Measurements from ENCODE around the gene PNKP.
A peak's percentile ranks its signal among the peaks of the same experiment; 100 is the strongest.

The PNKP gene

DNA sequence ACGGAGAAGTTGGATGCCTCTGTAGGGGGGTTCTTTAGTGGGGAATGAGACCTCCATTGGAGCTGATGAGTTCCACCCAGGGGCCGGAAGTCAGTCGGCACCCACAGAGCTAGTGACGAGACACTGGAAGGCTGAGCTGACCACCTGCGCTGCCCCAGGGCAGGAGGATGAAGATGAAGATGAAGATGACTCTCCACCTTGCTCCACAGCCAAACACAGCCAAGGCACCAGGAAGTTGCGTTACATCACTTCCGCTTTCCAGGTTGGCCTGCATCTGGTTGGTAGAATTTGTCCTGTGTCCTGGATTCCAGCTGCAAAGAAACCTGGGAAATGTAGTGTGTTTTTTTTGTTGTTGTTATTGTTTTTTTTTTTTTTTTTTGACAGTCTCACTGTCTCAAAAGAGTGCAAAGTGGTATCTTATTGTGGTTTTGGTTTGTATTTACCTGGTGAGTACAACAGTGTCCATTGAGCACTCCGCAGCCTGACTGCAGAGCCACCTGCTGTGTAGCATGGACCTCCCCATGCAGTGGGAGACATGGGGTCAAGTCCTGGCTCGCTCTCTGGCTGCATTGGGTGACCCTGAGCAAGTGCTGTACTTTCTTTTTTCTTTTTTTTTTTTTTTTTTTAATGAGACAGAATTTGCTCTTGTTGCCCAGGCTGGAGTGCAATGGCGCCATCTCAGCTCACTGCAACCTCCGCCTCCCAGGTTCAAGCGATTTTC is 12.0 kb upstream of the PNKP start (continued):
- TF ChIP-seq ZBTB11 (tag by site-specific recombination; conservative IDR thresholded peaks at IDR 0.05; ENCODE audit: low read depth), result peak; percentile 38; the same call in 1 of the 2 replicates

- no peak for TF ChIP-seq ZBTB20 (tag by site-specific recombination; IDR thresholded peaks at IDR 0.05)
- no peak for TF ChIP-seq ZNF707 (tag by site-specific recombination; IDR thresholded peaks at IDR 0.05)
- no peak for TF ChIP-seq ZNF610 (tag by site-specific recombination; IDR thresholded peaks at IDR 0.05; ENCODE audit: borderline replicate concordance)
- TF ChIP-seq ZFP69B (tag by site-specific recombination; IDR thresholded peaks at IDR 0.05), result no peak
- CTCF ChIA-PET, result interaction anchor here (0.5 to 0.6 kb wide), 2 partner anchors 40 to 54 kb away, joined by 3 to 4 read pairs; no protein-coding TSS in a partner anchor
- Histone ChIP-seq H3K36me3 (ENCODE audit: control insufficient read depth in 2 of 2, insufficient read depth in 1 of 2, low read length in 2 of 2) (peaks cover 3 to 60% of the 10 kb centered on the region in 2 experiments; a peak in 2 of 3 replicates), H3K27ac (ENCODE audit: extremely low read depth, low read depth, low read length) (peak overlapping the region; percentile 94), H3K4me1 (ENCODE audit: control insufficient read depth, insufficient read depth, low read length) (peaks cover 9% of the 10 kb centered on the region), H3K4me3 (ENCODE audit: low read depth, low read length) (no peak overlapping the region), H3K9me3 (ENCODE audit: control insufficient read depth, insufficient read depth, low read depth, low read length) (no peaks in the 10 kb centered on the region)
- POLR2A ChIA-PET, result interaction anchor here (0.6 to 4.8 kb wide), 6 partner anchors 9 to 342 kb away, joined by 3 to 41 read pairs (median 5); partner anchors contain the start of genes ATF5, NUP62 and PNKP
Observed at GRCh38 chr19:49878744-49879070, 11.3 kb upstream of the PNKP start.

GRCh38 chr19:49877879-49878743 is 10.7 kb upstream of the PNKP start:
- H3K36me3 ChIP-seq (ENCODE audit: control insufficient read depth in 2 of 2, insufficient read depth in 1 of 2, low read length in 2 of 2), result peaks cover 3 to 54% of the 10 kb centered on the region in 2 experiments; a peak in 2 of 3 replicates
- CTCF ChIA-PET, result interaction anchor here (0.7 kb wide), 1 partner anchor 13 kb away, joined by 4 read pairs; no protein-coding TSS in a partner anchor
- POLR2A ChIA-PET, result interaction anchor here (0.6 to 4.8 kb wide), 8 partner anchors 10 to 341 kb away, joined by 3 to 41 read pairs (median 12); partner anchors contain the start of genes ATF5, NUP62, PNKP and PRMT1
- TF ChIP-seq ZBTB10 (tag by site-specific recombination; IDR thresholded peaks at IDR 0.05) (peak; percentile 28; the same call in 1 of the 2 replicates), ZNF449 (tag by site-specific recombination; IDR thresholded peaks at IDR 0.05) (no peak), GLIS1 (tag by site-specific recombination; IDR thresholded peaks at IDR 0.05) (peak; percentile 38; the same call in 1 of the 2 replicates), HOXC10 (CRISPR knock-in tag; IDR thresholded peaks at IDR 0.05) (no peak), ZNF658 (tag by site-specific recombination; IDR thresholded peaks at IDR 0.05) (no peak), GLIS2 (tag by site-specific recombination; IDR thresholded peaks at IDR 0.05) (peak; percentile 92), ZNF707 (tag by site-specific recombination; IDR thresholded peaks at IDR 0.05) (no peak), ZEB2 (tag by site-specific recombination; IDR thresholded peaks at IDR 0.05) (peak; percentile 32; the same call in 1 of the 2 replicates), ZBTB20 (tag by site-specific recombination; IDR thresholded peaks at IDR 0.05) (peak; percentile 65; the same call in 1 of the 2 replicates), YY2 (tag by site-specific recombination; IDR thresholded peaks at IDR 0.05) (no peak)
- TF ChIP-seq, protein P1, sequence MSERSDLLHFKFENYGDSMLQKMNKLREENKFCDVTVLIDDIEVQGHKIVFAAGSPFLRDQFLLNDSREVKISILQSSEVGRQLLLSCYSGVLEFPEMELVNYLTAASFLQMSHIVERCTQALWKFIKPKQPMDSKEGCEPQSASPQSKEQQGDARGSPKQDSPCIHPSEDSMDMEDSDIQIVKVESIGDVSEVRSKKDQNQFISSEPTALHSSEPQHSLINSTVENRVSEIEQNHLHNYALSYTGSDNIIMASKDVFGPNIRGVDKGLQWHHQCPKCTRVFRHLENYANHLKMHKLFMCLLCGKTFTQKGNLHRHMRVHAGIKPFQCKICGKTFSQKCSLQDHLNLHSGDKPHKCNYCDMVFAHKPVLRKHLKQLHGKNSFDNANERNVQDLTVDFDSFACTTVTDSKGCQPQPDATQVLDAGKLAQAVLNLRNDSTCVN (tag by site-specific recombination; optimal IDR thresholded peaks at IDR 0.05), result peak; percentile 5
- TF ChIP-seq, protein P2, sequence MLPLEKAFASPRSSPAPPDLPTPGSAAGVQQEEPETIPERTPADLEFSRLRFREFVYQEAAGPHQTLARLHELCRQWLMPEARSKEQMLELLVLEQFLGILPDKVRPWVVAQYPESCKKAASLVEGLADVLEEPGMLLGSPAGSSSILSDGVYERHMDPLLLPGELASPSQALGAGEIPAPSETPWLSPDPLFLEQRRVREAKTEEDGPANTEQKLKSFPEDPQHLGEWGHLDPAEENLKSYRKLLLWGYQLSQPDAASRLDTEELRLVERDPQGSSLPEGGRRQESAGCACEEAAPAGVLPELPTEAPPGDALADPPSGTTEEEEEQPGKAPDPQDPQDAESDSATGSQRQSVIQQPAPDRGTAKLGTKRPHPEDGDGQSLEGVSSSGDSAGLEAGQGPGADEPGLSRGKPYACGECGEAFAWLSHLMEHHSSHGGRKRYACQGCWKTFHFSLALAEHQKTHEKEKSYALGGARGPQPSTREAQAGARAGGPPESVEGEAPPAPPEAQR (tag by site-specific recombination; IDR thresholded peaks at IDR 0.05), result no peak

More at GRCh38 chr19:49877879-49878743, 10.7 kb upstream of the PNKP start:
- H3K9me3 ChIP-seq (ENCODE audit: control insufficient read depth, insufficient read depth, low read depth, low read length), result no peaks in the 10 kb centered on the region
- H3K4me1 ChIP-seq (ENCODE audit: control insufficient read depth, insufficient read depth, low read length), result peaks cover 9% of the 10 kb centered on the region
- peak overlapping the region; percentile 94 for H3K27ac ChIP-seq (ENCODE audit: extremely low read depth, low read depth, low read length)
- H3K4me3 ChIP-seq (ENCODE audit: low read depth, low read length), result peak overlapping the region; percentile 79

Data from HEK293 (cell line).